ENCODE measurements around the gene NTRK3. TPM values are rescaled to one million over a fixed set of nuclear protein-coding genes. Genes with fewer than 3 reads are reported as not detected.

The NTRK3 gene
- polyA plus RNA-seq, 1 donor from 2014 or later = 42.7 TPM

GRCh38 chr15:87941606-87942005, 314.9 kb downstream of the NTRK3 start:
- Histone ChIP-seq H3K36me3 (ENCODE audit: insufficient read depth, low read length) (no peaks in the 10 kb centered on the region), H4K20me1 (ENCODE audit: insufficient read depth) (no peaks in the 10 kb centered on the region), H3K4me3 (ENCODE audit: low read length) (no peak overlapping the region), H3K9ac (ENCODE audit: low read length) (no peak overlapping the region), H3K27ac (ENCODE audit: low read length) (no peak overlapping the region), H3F3A (ENCODE audit: insufficient read depth, low read length, poor library complexity, severe bottlenecking) (no peaks in the 10 kb centered on the region), H2AFZ (ENCODE audit: low read depth, low read length) (no peak overlapping the region), H3K27me3 (ENCODE audit: insufficient read depth, low read depth, low read length) (no peaks in the 10 kb centered on the region), H3K79me2 (replicated peaks; ENCODE audit: insufficient read depth, low read length) (no peaks in the 10 kb centered on the region), H3K4me2 (ENCODE audit: low read length) (no peak overlapping the region), H3K9me2 (ENCODE audit: insufficient read depth, low read length) (no peaks in the 10 kb centered on the region), H3K9me3 (ENCODE audit: low read length) (no peaks in the 10 kb centered on the region)
- TF ChIP-seq, protein P1, sequence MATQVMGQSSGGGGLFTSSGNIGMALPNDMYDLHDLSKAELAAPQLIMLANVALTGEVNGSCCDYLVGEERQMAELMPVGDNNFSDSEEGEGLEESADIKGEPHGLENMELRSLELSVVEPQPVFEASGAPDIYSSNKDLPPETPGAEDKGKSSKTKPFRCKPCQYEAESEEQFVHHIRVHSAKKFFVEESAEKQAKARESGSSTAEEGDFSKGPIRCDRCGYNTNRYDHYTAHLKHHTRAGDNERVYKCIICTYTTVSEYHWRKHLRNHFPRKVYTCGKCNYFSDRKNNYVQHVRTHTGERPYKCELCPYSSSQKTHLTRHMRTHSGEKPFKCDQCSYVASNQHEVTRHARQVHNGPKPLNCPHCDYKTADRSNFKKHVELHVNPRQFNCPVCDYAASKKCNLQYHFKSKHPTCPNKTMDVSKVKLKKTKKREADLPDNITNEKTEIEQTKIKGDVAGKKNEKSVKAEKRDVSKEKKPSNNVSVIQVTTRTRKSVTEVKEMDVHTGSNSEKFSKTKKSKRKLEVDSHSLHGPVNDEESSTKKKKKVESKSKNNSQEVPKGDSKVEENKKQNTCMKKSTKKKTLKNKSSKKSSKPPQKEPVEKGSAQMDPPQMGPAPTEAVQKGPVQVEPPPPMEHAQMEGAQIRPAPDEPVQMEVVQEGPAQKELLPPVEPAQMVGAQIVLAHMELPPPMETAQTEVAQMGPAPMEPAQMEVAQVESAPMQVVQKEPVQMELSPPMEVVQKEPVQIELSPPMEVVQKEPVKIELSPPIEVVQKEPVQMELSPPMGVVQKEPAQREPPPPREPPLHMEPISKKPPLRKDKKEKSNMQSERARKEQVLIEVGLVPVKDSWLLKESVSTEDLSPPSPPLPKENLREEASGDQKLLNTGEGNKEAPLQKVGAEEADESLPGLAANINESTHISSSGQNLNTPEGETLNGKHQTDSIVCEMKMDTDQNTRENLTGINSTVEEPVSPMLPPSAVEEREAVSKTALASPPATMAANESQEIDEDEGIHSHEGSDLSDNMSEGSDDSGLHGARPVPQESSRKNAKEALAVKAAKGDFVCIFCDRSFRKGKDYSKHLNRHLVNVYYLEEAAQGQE (IDR thresholded peaks at IDR 0.05; ENCODE audit: borderline replicate concordance) = no peak
- TF ChIP-seq EZH2 (IDR thresholded peaks at IDR 0.05; ENCODE audit: borderline replicate concordance, insufficient read depth, low read length, poor library complexity, severe bottlenecking) (no peak), SMC3 (conservative IDR thresholded peaks at IDR 0.05; ENCODE audit: poor library complexity) (no peak), MXI1 (conservative IDR thresholded peaks at IDR 0.05; ENCODE audit: poor library complexity, severe bottlenecking) (no peak), POLR2AphosphoS5 (IDR thresholded peaks at IDR 0.05) (no peak)
- TF ChIP-seq, protein P2, sequence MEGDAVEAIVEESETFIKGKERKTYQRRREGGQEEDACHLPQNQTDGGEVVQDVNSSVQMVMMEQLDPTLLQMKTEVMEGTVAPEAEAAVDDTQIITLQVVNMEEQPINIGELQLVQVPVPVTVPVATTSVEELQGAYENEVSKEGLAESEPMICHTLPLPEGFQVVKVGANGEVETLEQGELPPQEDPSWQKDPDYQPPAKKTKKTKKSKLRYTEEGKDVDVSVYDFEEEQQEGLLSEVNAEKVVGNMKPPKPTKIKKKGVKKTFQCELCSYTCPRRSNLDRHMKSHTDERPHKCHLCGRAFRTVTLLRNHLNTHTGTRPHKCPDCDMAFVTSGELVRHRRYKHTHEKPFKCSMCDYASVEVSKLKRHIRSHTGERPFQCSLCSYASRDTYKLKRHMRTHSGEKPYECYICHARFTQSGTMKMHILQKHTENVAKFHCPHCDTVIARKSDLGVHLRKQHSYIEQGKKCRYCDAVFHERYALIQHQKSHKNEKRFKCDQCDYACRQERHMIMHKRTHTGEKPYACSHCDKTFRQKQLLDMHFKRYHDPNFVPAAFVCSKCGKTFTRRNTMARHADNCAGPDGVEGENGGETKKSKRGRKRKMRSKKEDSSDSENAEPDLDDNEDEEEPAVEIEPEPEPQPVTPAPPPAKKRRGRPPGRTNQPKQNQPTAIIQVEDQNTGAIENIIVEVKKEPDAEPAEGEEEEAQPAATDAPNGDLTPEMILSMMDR (IDR thresholded peaks at IDR 0.05; ENCODE audit: poor library complexity, severe bottlenecking) = no peak

GRCh38 chr15:87940768-87941167, 315.8 kb downstream of the NTRK3 start:
- Histone ChIP-seq H3K36me3 (ENCODE audit: insufficient read depth, low read length) (peaks cover 2% of the 10 kb centered on the region), H3K27me3 (ENCODE audit: insufficient read depth, low read depth, low read length) (no peaks in the 10 kb centered on the region), H3K4me3 (ENCODE audit: low read length) (no peak overlapping the region), H3K9me2 (ENCODE audit: insufficient read depth, low read length) (no peaks in the 10 kb centered on the region), H3F3A (ENCODE audit: insufficient read depth, low read length, poor library complexity, severe bottlenecking) (no peaks in the 10 kb centered on the region), H3K9me3 (ENCODE audit: low read length) (no peaks in the 10 kb centered on the region), H3K27ac (ENCODE audit: low read length) (no peak overlapping the region), H3K9ac (ENCODE audit: low read length) (no peak overlapping the region), H2AFZ (ENCODE audit: low read depth, low read length) (no peak overlapping the region), H4K20me1 (ENCODE audit: insufficient read depth) (no peaks in the 10 kb centered on the region), H3K79me2 (replicated peaks; ENCODE audit: insufficient read depth, low read length) (no peaks in the 10 kb centered on the region), H3K4me2 (ENCODE audit: low read length) (no peak overlapping the region)
- TF ChIP-seq, protein P1 (IDR thresholded peaks at IDR 0.05; ENCODE audit: borderline replicate concordance) = no peak
- no peak for TF ChIP-seq MXI1 (conservative IDR thresholded peaks at IDR 0.05; ENCODE audit: poor library complexity, severe bottlenecking)
- TF ChIP-seq POLR2AphosphoS5 (IDR thresholded peaks at IDR 0.05) = no peak
- no peak for TF ChIP-seq EZH2 (IDR thresholded peaks at IDR 0.05; ENCODE audit: borderline replicate concordance, insufficient read depth, low read length, poor library complexity, severe bottlenecking)
- no peak for TF ChIP-seq EP300 (conservative IDR thresholded peaks at IDR 0.05; ENCODE audit: poor library complexity, severe bottlenecking)
- TF ChIP-seq, protein P2 (IDR thresholded peaks at IDR 0.05; ENCODE audit: poor library complexity, severe bottlenecking) = no peak
- TF ChIP-seq RAD21 (conservative IDR thresholded peaks at IDR 0.05) = no peak
- TF ChIP-seq TAF1 (IDR thresholded peaks at IDR 0.05; ENCODE audit: low read depth) = no peak
- no peak for TF ChIP-seq SMC3 (conservative IDR thresholded peaks at IDR 0.05; ENCODE audit: poor library complexity)

Measured in neural cell (in vitro differentiated cells).